HG03432 (cell line): ENCODE measurements around the gene FAM53B.

Experiments used
- ATAC-seq: cut with Tn5 transposase; IDR thresholded peaks from one replicate; pipeline ENCODE4 v1.9.1; 2021; ENCODE audit warnings: mild to moderate bottlenecking, moderate library complexity; ENCODE audit not compliant: unreplicated experiment

Gene FAM53B

DNA sequence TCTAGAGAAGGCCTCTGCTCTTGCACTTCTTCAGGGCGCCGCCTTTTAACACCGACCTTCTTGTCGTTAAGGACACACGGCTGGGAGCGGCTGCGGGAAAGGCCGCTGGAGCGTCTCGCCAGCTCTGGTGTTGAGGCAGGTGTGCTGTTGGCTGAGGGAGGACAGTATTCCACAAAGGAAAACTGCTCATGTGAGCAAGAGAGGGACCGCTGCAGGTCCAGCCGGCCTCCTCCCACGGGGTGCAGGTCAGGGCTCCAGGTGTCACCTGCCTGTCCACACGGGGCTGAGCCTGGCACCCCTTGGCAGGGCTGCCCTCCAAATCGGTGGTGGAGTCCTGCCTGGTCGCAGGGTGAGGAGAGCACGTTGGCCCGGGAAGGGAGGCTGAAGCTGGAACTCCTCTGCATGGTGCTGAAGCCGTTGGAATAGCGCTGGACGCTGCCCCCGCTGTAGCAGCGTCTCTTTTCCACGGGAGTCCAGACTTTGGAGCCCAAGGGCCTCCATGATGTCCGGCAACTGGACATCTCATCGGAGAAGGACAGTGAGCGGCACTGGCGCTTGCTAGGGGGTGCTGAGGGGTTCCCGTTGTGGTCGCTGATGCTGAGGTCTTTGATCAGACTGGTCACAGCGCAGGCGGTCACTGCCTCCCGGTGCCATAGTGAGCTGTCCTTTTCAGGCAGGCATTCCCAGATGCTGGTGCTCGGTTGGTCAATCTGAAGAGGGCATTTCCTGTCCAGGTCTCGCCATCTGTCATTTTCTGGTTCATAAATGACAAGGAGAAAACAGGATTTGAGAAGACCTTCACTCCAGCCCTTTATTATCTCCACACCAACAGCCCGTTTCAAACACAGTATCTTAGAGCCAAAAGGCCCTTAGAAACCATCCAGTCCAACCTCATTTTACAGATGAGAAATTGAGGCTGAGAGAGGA lies 62.3 kb downstream of the FAM53B start:
- no peak for ATAC-seq

DNA sequence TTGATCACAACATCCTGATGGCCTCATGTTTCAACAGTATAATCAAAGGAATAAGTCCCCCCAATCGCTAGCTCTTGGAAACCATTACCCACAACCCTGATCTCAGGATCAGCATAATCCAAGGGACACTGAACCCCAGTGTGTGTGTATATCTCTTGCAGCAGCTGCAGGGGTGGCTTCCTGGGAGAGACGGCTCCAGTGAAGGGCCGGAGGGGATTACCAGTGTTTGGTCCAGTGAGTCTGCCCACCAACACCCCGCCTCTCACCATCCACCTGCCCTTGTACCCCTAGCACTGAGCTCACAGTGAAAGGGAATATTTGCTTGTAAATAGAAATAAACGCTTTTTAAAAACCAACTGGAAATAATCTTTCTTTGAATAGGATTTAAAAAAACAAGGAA lies 63.1 kb downstream of the FAM53B start:
- ATAC-seq = no peak

DNA sequence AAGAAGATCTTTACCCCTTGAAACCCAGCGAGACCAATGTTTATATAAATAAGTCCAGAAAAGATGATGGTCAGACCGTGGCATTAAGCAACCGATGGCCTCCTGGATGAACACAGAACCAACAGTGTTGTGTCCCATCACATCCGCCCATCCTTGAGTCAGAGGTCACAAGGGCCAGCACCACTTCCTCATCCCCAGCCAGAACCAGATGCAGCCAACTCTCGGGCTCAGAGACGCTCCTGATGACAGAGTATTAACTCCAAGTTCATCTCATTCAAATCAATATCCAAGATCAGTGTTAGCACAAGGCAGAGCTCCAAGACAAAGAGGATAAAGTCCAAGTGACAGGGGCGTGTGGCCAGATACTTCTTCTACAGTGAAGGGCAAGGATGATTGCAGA lies 63.5 kb downstream of the FAM53B start:
- ATAC-seq = no peak

DNA sequence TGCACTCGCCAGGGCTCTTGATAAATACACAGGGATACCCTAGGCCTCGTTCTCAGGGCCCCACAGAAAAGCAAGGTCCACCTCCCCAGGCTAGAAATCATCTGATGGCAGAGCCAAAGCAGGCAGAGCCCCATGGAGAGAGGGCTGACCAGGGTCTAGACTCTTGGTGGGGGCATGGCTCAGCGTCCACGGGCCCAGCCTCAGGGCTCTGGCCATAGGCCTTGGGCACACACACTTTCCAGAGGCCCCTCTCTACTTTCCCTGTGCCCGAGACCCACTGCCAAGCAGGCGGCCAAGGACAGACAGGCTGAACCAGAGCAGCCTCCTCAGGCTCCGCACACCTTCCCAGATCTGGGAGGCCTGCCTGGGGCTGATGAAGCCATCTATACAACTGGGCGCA lies 64.8 kb downstream of the FAM53B start:
- ATAC-seq = no peak

DNA sequence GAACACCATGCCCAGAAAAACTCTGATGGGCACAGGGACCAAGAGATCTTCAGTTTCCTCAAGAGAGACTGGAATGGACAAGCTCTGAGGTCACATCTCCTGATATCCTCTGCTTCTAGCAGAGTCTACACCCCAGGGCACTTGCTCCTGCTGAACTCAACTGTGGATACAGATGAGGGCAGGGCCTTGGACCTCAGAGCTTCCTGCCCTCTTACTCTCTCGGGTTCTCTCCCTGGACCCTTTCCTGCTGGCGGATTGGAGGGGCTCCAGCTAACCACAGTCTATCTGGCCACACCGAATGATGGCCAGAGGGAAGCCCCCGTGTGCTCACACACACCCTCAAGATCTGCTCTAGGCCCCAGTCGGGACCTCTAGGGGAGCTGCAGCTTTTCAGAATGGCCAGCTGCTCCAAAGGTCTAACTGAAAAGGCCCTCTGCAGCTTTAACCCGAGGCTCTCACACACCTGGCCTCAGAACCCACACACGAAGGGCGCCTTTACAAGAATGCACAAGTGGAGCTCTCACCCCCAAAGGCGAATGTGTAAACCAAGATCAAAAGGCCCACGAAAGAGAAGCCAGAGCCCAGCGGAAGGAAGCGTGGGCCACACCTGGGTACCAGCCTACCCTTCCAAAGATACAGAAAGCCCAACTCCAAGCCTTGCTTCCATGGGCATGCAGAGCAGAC lies 65.5 kb downstream of the FAM53B start:
- ATAC-seq = no peak

DNA sequence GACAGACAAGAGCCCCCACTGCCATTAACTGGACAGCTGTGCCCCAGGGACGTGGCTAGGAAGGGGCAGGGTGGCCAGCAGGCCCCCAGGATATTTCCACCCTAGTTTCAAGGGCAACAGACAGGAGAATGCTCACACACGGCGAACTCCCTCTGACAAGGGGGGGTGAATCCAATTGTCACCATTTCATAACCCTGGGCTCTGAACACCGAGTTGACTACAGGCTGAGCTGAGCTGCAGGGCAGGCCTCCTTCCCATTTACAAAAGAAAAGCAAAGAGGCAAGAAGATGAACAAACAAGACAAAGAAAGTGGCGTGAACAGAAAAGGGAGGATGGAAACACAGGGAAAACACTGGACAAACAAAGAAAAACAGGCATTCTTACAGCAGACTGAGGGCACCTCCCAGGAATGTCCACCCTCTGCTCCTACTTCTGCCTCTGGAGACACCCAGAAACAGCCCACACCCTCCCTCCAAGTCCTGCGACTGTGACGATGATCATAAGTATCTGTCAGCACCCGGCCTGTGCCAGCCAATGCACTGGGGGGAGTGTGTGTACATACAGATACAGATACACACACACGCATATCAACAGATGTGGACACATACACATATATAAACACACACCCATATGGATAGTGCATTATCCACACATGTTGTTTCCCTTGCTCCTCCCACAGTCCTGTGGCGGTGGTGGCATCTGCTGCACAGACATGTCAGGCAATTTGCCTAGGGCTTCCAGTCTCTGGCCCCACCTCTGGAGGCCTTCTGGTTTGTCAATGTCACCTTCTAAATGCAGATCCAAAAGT lies 66.2 kb downstream of the FAM53B start:
- no peak for ATAC-seq

DNA sequence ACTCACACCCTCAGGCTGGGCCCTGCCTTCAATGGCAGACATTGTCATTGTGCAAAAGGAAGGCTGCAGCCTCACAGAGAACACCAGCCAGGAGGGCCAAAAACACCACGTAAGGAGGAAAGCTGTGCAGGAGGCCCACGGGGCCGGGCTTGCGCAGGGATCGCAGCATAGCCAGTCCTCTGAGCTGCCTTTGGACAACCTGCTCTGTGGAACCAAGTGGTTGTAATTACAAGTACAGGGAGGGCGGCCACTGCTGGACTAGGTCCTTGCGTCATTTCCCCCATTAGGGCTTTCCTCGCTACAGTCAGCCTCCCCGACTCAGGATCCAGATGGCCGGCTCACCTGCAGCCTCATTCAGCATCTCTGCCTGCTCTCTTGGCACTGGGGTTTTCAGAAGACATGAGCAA lies 66.9 kb downstream of the FAM53B start:
- no peak for ATAC-seq

DNA sequence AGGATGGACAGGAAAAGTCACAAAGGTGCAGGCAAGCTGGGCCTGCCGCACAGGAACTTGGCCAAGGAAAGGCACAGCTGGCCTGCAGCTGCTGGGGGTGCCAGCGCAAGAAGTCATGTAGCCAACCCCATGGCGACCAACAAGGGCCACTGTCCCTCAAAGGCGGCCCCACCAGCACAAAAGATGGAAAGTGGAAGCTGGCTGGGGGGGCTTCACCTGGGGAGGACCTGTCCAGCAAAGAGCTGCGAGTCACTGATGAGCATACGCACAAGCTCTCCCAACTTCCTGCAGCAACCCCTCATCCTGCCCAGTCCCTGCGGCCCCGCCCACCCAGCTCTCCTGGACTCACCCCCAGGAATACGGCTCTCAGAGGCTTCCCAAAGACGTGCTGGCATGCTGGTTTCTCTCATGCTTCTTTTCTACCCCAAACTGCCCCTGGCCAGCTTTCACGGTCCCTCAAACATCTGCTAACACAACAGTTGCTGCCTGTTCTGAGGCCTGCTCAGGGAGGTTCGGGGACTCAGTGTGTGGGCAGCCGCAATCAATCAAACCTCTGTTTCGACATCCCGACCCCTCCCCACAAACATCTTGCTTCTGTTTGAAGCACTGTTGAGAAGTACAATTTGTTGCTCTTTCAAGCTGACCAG lies 67.6 kb downstream of the FAM53B start:
- no peak for ATAC-seq

DNA sequence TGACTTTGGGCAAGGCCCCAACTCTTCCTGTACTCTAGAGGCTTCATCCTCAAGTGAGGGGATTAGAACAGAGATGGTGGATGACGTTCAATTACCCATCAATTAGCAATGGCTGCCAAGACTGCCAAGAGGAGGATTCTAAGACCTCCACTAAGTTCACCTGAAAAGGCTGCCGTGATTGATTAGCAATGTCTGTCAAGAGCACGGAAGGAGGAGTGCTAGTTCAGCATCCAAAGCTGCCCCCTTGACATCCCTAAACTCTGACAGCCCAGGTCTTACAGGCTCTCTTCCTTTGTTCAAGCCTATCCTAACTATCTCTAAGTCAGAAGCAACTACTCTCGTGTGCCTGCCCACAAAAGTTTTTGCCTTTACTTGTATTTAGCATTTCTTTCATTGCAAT lies 68.4 kb downstream of the FAM53B start:
- no peak for ATAC-seq

DNA sequence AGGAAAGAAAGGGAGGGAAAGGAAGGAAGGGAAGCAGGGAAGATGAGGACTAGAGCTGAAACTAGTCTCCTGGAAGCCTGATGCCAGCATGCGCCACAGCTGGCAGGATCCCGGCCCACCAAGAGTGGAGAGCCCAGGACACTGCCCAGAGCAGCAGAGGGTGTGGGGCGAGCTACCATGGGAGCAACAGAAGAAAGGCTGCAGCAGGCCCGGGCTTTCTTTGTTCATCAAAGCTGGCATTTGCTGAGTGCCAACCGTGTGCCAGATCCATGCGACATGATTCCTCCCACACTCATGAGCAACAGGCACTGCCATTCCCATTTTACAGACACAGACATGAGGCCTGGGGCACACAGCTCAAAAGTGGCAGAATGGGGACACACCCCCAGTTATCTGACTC lies 68.9 kb downstream of the FAM53B start:
- no peak for ATAC-seq

DNA sequence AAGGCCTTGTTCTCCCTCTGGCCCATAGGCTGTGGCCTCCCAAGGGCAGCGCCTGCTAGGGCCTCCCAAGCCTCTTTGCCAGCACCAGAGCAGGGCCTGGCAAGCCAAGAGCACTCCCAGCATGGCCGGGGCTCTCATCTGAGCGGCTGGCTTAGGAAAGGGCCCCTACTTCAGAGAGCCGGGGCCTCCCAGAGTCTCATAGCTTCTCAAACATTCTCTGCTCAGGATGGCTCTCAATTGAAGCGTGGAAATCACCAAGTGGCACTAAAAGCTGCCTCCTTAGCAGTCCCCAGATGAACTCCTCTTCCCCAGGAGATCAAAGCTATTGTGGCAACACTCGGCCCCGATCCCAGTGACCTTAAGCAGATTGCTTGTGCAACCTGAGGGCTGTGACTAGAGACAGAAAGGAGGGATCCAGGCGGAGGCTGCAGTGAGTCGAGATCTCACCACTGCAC lies 69.4 kb downstream of the FAM53B start:
- no peak for ATAC-seq

DNA sequence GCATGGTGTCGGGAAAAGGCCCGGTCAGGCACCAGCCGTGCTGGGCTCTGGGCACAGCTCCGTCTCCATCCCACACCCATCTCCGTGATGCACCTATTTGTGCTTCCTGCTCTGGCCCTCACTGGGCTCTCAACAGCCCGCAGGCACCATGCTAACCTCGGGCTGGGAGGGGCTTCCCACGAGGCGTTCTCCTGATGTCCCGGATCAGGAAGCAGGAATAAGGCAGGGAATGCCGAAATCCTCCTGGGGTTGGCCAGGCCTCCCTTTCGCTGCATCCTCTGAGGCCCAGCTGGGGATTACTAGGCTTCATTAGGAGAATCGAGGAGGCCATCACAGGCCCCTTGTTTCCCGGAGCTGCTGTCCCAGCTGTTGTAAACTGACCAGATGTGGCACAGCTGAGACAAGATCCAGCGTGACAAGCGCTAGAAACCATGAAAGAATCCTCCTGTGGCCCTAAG lies 72.0 kb downstream of the FAM53B start:
- ATAC-seq = no peak

DNA sequence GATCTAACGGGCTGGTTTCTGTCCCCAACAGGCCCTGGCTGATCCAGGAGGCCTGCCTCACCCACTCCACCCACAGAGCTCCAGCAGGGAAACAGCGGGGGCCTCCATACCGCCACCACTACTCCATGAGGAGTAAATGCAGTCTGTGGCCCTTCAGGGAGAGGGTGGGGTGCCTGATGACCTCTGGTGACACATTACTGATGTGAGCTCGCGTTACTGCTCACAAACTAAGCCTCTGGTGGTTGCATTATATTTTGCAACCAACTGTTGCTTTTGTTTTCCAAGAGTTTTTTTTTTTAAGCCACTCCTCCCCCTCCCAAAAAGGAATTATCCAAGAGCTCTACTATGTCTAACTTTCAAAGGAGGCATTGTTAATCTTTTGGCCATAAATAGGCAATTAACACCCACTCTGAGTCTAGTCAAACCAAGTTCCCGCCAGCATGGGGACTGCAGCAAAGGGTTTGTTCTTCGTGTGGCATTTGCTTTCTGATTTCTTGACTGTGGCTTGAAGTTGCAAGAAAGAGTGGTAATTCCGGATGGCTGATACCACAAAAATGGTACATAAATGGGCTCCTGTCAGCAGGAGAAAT lies 72.6 kb downstream of the FAM53B start:
- no peak for ATAC-seq

DNA sequence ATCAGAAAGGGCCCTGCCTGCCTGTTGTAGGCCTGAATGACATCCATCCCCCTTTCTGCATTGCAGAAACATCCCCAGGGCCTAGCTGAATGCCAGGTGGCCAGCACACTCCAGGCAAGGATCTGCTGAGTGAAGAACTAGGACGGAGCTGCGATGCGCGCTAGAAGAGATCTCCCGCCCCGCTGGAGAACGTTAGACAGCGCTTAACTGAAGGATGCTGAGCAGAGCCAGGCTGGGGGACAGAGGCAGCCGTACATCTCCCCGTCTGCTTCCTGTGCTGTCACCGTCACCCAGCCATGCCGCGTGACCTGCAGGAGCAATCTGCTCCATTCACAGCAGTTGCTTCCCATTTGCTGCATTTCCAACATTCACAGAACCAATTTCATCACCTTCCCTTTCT lies 73.3 kb downstream of the FAM53B start:
- no peak for ATAC-seq

DNA sequence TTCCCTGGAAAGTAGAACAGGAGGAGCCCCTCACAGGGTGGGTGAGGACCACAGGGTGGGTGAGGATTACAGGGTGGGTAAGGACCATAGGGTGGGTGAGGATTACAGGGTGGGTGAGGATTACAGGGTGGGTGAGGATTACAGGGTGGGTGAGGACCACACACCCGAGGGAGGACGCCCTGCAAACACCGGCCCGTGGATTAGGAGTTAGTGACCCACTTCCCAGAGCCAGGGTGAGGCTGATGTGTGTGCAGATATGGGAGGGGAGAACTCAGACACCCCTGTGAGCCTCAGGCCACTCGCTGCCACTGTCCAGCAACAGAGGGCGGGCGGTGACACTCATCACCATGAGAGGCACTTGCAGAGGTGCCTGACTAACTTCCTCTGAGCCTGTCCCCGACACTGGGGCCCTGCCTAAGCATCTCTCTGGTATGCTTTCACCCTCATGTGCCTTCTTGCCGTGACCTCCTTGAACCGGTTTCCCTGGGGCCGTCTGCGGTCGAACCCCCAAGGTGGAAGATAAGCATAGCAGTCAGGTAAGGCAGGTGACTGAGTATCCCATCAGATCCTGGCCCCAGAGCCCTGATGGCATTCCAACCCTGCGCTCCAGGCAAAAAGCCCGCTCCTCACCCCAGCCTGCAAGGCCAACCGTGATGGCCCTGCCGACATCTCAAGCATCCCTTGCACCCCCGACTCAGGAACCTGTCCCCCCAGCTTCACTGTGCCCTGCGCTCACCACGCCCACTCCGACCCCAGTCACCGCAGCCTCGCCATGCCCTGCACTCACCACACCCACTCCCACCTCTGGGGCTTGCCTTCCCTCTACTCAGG lies 74.1 kb downstream of the FAM53B start:
- no peak for ATAC-seq

DNA sequence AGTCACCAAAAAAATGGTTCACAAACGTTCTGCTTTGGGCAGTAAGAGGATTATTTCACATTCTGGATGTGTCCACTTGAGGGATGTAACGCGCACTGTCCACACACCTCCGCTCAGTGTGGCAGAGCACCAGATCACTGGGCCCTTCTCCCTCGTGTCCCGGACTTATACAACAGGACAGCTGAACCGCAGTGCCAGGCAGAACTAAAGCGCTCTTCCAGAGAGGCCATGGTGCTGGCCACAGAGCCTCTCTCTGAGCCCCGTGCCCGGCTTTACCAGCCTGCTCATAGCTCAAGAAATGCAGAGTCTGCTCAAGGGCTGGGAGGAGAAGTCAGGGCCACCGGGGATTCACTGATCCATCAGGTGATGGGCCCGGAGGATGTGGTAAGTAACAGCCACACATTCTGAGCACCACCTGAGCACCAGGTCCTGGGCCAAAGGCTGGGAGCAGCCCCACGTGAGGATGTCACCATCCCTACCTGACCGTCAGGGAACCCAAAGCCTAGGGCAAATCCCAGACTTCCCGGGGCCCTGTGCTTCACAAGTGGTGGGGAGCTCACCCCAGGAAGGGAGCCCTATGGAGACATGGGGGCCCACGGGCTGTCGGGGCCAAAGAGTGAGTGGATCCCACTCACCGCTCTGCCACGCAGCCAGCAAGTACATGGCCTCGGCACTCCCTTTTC lies 74.9 kb downstream of the FAM53B start:
- ATAC-seq = no peak

DNA sequence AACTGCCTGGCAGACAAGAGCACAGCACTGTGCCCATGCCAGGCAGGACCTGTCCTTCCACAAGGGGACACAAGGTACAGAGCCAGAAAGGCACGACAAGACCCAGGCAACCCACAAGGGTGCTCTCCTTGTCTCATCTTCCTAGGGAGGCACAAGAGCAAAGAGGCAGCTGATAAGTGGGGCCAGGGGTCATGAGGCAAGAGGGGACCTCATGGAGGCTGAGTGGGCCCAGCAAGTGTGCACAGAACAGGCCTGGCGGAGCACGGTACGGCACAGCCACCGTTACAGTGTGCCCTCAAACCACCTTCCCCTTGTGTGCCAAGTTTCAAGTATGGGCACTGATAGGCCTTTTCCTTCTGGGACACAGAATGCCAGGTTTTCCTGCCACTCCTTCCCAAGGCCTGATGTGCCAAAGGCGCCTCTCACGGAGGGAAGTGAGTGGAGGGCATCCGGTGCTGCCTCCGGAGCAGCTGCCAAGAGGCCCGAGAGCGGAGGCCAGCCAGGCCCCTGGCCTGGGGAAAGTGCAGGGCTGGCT lies 75.6 kb downstream of the FAM53B start:
- ATAC-seq = no peak

DNA sequence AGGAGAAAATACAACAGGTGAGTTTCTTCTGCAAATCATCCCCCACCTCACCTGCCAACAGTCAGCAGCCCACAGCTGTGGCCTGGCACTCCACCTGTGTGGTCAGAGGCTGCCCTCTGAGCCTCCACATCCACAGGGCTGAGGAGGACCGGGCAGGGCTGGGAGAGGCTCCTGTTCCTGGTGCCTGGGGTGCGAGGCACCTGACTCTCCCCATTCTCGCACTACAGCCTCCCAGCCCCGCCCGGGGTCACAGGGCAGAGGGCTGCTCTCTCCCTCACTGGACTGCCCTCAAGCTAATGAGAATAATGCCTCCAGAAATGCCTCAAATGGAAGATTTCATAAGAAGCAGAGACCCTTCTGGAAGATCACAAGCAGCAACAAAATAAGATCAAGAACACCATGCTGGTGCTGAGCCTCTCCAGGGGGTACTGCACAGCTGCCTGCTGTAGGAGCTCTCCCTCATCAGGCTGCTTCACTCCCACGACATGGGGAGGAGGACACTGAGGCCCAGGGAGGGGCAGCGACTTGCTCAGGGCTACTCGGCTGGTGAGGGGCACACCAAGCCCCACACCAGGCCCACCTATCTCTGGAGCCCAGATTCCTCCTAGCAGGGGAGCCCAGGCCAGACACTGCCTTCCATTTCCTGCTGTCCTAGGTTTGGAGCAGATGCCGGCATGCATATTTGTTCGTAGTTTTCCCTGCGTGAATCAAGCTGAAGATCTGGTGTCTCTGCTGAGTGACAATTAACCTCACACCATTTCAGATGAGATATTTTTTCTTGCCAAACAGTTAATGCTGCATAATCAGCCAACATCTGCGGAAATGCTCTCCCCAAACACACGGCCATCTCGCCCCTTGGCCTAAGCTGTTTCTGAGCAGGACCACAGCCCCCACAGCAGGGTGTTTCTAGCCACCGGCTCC lies 76.5 kb downstream of the FAM53B start:
- no peak for ATAC-seq
